Activated naive CD8-positive, alpha-beta T cell treated with anti-CD3 and anti-CD28 coated beads, Interleukin-2, amount 50 U/mL, for 16 hours (primary cell): Measurements from ENCODE around the gene LTV1.
A peak's percentile ranks its signal among the peaks of the same experiment; 100 is the strongest.
"Not testable (repeated sequence)": the region's sequence is repeated elsewhere in the genome, so short reads cannot be mapped to it uniquely, and the experiment has no call there.

Experiments used
- DNase-seq: peaks from one replicate; pipeline ENCODE4 v3.0.0-alpha.2; 2020; ENCODE audit warnings: low read depth, low spot score

The LTV1 gene

DNA sequence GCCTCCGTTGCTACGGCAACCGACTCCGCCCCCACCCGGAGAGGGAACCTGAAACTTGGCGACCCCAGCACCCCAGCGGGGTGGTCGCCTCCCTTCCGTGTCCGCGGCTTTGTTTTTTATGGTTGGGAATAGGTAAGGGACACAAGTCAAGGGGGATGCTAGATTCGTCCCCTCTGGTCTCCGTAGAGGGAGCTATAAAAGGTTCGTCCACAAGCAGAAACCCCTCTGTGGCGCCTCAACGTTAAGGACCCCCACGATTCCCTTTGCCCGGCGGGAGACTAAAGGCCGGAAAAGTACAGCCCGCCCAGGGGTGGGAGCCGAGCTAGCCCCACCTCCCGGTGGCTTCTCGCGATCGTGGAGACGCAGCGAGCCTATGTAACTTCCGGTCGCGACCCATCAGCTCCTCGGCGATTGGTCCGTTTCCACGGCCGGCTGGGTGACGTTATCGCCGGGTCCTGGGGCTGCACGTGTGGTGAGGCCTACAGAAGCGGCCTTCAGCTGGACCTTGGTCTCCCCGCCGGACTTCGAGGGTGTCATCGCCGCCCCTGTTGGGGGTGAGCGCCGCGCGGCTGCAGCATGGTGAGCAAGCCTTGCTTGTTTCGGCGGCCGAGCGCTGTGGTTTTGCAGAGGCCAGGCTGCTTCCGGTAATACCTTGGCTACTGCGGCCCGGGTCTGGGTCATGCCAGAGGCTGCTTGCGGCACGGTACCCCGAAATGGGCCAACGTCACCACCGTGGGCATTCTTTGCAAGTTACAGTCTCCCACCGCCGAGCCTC lies at the start of gene LTV1:
Gene LTV1, plus strand, starts transcription at position 437 of the 775 bp plus-strand sequence. Its CDS starts 140 bp downstream, at position 577.
- DNase-seq = peak; percentile 89

- DNase-seq = not testable (repeated sequence)
These were observed 46.6 kb upstream of the LTV1 start for GRCh38 chr6:143796551-143796950.

DNA sequence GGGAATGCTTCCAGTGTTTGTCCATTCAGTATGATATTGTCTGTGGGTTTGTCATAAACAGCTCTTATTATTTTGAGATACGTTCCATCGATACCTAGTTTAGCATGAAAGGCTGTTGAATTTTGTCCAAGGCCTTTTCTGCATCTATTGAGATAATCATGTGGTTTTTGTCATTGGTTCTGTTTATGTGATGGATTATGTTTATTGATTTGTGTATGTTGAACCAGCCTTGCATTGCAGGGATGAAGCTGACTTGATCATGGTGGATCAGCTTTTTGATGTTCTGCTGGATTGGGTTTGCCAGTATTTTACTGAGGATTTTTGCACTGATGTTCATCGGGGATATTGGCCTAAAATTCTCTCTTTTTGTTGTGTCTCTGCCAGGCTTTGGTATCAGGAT lies 44.7 kb upstream of the LTV1 start:
- not testable (repeated sequence) for DNase-seq

DNA sequence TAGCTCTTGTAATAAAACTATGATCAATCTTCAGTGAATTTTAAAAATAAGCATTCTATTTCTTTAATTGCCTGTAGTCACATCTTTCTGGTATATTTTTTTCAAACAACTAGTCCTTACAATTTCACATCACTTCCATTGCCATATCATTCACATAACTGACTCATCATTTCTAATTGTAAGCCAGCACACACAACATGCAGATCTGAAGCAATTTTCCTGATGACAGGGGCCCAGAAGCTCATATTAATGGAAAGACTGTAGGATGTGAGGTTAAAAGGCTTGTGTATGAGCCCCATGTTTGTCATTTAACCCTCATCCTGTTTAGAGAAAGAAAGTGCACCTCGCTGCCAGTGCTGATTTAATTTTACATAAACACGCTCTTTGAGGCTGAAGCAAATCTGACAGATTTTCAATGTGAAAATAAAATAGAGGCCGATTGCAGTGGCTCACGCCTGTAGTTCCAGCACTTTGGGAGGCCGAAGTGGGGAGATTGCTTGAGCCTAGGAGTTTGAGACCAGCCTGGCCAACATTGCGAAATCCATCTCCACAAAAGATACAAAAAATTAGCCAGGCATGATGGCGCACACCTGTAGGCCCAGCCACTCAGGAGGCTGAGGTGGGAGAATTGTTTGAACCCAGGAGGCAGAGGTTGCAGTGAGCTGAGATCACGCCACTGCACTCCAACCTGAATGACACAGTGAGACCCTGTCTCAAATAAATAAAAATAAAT lies 40.1 kb upstream of the LTV1 start:
- DNase-seq = no peak

DNA sequence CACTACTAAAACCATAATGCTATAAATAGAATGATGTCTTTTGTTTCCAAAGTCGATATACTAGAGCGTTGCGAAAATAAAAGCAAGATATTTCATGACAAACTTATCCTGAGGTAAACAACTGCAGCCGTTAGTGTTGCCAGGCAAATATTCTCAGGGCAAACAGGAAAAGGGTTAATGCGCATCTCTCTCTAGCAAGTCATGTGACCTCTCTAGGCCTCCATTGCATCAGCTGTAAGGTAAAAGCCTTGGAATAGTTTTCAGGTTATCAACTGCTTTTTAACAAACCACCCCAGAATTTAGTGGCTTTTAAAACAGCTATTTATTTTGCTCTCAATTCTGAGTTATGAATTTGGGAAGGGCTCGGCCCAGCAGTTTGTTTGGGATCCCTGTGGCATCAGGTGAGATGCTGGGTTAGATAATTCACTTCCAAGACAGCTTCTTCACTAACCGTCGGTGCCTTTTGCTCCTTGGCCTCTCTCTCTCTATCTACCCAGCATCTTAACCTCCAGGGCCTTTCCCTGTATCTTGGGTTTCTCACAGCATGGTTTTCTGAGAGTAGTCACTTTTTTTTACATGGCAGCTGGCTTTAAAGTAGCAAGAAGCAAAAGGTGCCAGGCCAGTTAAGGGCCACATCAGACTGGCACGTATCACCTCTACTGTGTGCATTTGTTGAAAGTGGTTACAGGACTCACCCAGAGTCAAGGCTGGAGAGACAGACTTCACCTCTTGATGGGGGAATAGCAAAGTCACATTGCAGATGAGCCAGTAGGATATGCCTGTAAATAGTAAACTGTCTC lies 39.2 kb upstream of the LTV1 start:
- no peak for DNase-seq

DNA sequence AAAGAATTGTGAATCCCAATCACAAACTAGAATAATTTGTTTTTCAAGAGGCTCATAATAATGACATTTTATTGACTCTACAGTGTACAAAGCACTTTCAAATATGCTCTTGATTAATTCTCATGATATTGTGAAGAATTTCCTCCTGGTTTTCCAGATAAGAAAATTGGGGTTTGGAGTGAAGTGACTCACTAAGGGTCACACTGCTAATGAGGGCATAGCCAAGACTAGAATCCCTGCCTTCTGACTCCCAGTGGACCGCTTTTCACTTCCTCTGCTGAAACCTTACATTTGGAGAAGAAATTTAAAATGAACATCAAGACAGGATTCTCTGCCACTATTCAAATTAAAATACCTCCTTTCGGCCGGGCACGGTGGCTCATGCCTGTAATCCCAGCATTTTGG lies 38.3 kb upstream of the LTV1 start:
- DNase-seq = no peak

DNA sequence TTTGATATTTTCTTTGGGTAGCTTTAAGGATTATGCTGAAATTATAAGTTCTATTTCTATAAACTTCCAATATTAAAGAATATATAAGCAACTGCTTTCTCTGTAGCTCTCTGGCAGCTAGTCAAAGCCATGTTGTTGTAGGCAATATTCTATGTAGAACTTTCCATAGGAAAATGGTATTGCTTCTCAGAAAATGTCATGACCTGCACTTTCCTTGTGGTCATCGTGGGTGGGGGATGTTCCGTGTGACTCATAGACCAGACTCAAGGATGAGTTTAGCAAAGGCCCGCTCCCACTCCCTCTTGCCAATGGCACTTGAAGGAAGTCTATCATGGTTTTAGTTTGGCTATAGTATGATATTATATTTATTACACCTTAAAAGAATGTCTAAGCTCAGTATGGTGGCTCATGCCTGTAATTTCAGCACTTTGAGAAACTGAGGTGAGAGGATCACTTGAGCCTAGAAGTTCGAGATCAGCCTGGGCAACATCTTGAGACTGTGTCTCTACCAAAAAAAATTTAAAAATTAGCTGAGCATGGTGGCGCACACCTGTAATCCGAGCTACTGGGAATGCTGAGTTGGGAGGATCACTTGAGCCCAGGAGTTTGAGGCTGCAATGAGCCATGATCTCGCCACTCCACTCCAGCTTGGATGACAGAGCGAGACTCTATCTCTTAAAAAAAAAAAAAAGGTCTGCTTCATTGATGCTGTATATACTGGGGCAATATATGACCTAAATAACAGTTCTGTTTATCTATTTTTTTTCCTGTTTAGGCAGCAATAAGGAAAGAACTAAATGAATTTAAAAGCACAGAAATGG lies 36.6 kb upstream of the LTV1 start:
- DNase-seq = peak; percentile 66

- no peak for DNase-seq
These were observed 35.9 kb upstream of the LTV1 start for GRCh38 chr6:143807103-143807772.

DNA sequence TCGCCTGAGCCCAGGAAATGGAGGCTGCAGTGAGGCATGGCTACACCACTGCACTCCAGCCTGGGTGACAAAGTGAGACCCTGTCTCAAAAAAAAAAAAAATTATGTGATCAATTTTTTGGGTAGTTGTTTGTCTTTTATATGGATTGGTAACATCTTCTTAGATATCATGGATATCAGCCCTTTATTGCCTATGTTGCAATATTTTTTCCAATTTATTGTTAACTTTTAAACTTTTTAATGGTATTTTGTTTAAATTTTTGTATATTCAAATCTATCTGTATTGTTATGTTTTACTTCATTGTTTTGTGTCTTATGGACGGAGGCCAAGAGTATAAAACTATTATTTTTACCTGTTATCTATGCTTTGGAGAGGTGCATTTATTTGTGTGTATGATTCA lies 32.4 kb upstream of the LTV1 start:
- no peak for DNase-seq

DNA sequence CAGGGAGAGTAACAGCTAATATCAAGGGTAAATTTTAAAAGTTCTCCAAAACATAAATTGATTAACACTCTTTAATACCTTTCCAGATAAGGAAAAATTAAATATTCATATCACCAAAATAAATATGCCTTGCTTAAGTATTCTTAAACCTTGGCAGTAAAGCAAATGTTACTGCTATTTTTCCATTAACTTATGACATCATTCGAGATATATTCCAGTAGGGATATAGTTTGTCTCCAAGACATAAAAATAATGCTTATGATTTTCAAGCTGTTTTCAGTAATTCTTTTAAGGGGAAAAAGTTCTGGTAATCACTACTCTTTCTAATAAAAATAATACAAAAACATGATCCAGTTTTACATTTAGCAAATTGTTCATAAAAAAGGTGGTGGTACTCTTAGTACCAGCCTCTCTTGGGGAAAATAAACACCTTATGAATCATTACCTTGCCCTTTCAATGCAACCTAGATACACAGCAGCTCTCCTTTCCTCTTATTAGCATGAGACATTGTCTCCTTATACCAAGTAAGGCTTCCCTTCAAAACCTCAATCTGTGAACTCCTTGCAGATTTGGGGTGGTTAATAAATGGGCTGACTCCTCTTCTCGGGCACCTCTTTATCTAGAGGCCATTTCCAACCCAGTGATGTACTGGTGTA lies 31.5 kb upstream of the LTV1 start:
- DNase-seq = no peak

DNA sequence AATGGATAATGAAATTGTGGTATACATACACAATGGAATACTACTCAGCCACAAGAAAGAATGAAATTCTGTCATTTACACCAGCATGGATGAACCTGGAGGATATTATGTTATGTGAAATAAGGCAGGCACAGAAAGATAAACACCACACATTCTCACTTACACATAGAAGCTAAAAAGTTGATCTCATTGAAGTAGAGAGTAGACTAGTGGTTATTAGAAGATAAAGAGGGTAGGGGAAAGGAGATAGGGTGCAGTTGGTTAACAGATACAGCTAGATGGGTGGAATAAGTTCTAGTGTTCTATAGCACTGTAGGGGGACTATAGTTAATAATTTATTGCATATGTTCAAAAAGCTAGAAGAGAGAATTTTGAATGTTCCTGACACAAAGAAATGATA lies 25.5 kb upstream of the LTV1 start:
- DNase-seq = no peak

GRCh38 chr6:143821359-143821758 lies 21.8 kb upstream of the LTV1 start:
- DNase-seq = no peak

- DNase-seq = no peak
These were observed 20.5 kb upstream of the LTV1 start for GRCh38 chr6:143822584-143823024.

DNA sequence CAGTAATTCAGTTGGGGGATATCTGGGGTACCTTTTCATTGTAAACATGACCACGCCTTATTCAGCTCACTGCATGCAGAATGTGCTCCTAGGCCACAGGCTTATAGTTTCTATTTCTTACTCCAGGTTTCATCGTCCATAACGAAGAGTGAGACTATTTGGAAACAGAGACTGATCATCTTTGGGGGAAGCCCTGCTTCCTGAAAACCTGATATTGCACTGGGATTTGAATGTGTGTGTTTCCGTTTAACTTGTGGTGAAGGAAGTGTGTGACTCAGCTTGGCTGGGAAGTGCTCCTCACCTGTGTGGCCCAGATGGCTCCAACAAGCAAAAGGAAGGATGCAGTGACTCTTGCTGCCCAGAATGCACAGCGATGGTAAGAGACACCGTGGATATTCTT lies 19.6 kb upstream of the LTV1 start:
- DNase-seq = no peak

DNA sequence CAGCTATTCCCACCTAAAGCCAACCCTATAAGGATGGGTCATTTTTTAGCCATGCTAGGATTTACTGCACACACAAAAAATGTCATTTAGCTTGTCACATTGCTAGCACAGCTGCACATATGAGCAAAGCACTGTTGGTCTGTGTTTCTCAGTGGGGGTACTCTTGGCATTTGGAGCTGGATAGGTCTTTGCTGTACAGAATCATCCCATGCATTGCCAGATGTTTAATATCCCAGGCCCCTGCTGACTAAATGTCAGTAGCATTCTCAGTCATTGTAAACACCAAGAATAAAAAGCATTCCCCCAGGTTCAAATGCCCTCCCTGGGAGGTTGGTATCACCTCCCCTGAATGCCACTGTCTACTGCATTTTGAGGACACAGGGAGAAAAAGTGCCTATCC lies 14.6 kb upstream of the LTV1 start:
- no peak for DNase-seq

DNA sequence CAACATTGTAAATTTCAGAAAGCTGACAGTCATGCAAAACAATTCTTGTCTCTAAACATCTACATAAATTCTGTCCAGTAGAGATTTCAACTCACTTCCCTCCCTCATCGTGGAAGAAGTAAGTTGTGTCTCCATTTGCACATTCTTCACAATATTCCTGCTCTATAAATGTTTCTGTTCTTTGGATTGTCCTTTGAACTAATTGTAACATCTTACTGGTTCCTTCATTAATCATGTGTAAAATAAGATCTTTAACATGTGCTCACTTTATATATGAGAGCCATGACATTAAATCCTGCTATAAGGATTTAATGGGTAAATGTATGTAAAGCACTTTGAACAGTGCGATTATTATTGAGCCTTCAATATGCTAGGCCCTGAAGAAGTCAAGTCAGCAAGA lies 7.0 kb upstream of the LTV1 start:
- DNase-seq = no peak

DNA sequence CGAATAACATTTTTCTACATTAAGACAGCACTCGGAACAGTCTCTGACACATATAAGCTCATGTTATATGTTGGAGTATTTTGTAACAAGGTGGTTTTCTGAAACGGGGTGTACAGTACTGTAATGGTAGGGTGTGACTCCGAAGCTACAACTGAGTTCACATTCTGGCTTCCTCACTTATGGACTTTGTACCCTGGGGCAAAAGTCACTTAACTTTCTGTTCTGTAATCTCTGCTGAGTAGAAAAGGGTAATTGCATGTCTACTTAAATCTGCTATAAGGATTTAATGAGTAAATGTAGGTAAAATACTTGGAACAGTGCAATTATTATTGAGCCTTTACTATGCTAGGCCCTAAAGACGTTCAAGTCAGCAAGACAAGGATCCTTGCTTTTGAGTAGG lies 4.7 kb upstream of the LTV1 start:
- DNase-seq = no peak

GRCh38 chr6:143839196-143839595 lies 3.9 kb upstream of the LTV1 start:
- DNase-seq = no peak

GRCh38 chr6:143840595-143841265 lies 2.4 kb upstream of the LTV1 start:
- DNase-seq = no peak

DNA sequence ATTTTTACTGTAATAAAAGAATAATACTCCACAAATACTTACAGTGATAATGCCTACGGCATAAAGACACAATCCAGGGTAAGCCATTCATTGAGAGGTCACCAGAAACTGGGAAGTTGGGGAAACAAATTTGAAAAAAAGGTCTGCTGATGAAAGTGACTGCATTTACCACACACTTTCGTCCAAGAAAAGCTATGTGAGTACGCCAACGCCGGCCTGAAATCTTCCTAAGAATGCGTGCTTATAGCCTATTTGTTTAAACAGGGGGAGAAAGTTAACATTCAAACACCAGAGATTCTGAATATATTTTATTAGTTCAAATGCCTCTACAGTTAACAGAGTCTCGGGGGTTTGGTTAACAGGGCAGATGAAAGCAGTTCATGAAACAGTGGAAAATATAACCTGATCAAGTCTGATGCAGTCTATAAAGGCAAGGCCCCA lies 657 bp upstream of the LTV1 start:
- no peak for DNase-seq
